OCI-LY1 (cell line): ENCODE measurements around the gene TPCN1.

Source experiments
- H2AFZ ChIP-seq: fragments of 200-600 bp; sonication (generic), shearing (Covaris generic); 2 replicates; pipeline ENCODE4 v1.6.0; 2014; ENCODE audit warnings: antibody characterized with exemption, mild to moderate bottlenecking, low read length
- H3F3A ChIP-seq: fragments of 200-600 bp; sonication (generic), shearing (Covaris generic); 2 replicates; pipeline ENCODE4 v1.6.0; 2014; ENCODE audit warnings: mild to moderate bottlenecking, antibody characterized with exemption, low read length, moderate library complexity; ENCODE audit not compliant: insufficient read depth
- H3K27ac ChIP-seq: fragments of 200-600 bp; sonication (generic); 2 replicates; pipeline ENCODE4 v1.5.1; 2014; ENCODE audit warnings: low read length, mixed run types, mild to moderate bottlenecking, low read depth; ENCODE audit not compliant: poor library complexity, severe bottlenecking
- H3K27me3 ChIP-seq: fragments of 200-600 bp; sonication (generic); 2 replicates; pipeline ENCODE4 v1.6.0; 2014; ENCODE audit warnings: antibody characterized with exemption, mild to moderate bottlenecking, low read length, moderate library complexity; ENCODE audit not compliant: insufficient read depth
- H3K36me3 ChIP-seq: fragments of 200-600 bp; sonication (generic); 2 replicates; pipeline ENCODE4 v1.6.1; 2014; ENCODE audit warnings: mild to moderate bottlenecking, antibody characterized with exemption, low read length, moderate library complexity, mixed read lengths; ENCODE audit not compliant: insufficient read depth
- H3K4me1 ChIP-seq: fragments of 200-600 bp; sonication (generic); 2 replicates; pipeline ENCODE4 v1.5.1; 2014; ENCODE audit warnings: mild to moderate bottlenecking, low read length, moderate library complexity; ENCODE audit not compliant: insufficient read depth, severe bottlenecking
- H3K4me2 ChIP-seq: fragments of 200-600 bp; sonication (generic), shearing (Covaris generic); 2 replicates; pipeline ENCODE4 v1.6.1; 2014; ENCODE audit warnings: low read length
- H3K4me3 ChIP-seq: fragments of 200-600 bp; sonication (generic); 2 replicates; pipeline ENCODE4 v1.5.1; 2014; ENCODE audit warnings: low read length, low read depth, mild to moderate bottlenecking, mixed read lengths; ENCODE audit not compliant: poor library complexity, severe bottlenecking
- H3K79me2 ChIP-seq: fragments of 200-600 bp; shearing (Covaris generic); 2 replicates; pipeline ENCODE4 v1.6.1; 2016; ENCODE audit warnings: mixed run types, low read length, mixed read lengths; ENCODE audit not compliant: insufficient read depth
- H3K9ac ChIP-seq: fragments of 200-600 bp; sonication (generic), shearing (Covaris generic); 2 replicates; pipeline ENCODE4 v1.6.1; 2014; ENCODE audit warnings: mild to moderate bottlenecking, low read length, mixed read lengths
- H3K9me2 ChIP-seq: fragments of 200-600 bp; sonication (generic), shearing (Covaris generic); 2 replicates; pipeline ENCODE4 v1.6.1; 2014; ENCODE audit warnings: low read depth, mild to moderate bottlenecking, low read length, mixed read lengths
- H3K9me3 ChIP-seq: fragments of 200-600 bp; shearing (Covaris generic); 2 replicates; pipeline ENCODE4 v1.6.1; 2014; ENCODE audit warnings: low read length, mixed read lengths
- H4K20me1 ChIP-seq: fragments of 200-600 bp; sonication (generic), shearing (Covaris generic); 2 replicates; pipeline ENCODE4 v1.6.0; 2016; ENCODE audit warnings: mild to moderate bottlenecking, low read length; ENCODE audit not compliant: insufficient read depth
- CTCF ChIP-seq: fragments of 200-600 bp; sonication (generic), shearing (Covaris generic); IDR thresholded peaks from 2 replicates; pipeline ENCODE4 v1.5.1; 2017; ENCODE audit warnings: mild to moderate bottlenecking, antibody characterized with exemption, low read length, moderate library complexity, mixed read lengths
- EZH2 ChIP-seq: fragments of 200-600 bp; sonication (generic), shearing (Covaris generic); IDR thresholded peaks from 2 replicates; pipeline ENCODE4 v1.8.0; 2017; ENCODE audit warnings: borderline replicate concordance, mixed run types, mild to moderate bottlenecking, antibody characterized with exemption, low read length, moderate library complexity, mixed read lengths

TPCN1 gene

GRCh38 chr12:113334786-113335539, 113.7 kb downstream of the TPCN1 start, which contains the start of gene SLC8B1:
Gene SLC8B1, minus strand, starts transcription at chr12:113335109. Its CDS starts 2,231 bp downstream, at chr12:113332878.
- Histone ChIP-seq H3K9ac (peak within 1 kb of the TSS; percentile 84), H3K4me3 (peak within 1 kb of the TSS; percentile 89), H4K20me1 (no peaks in the 10 kb centered on the region), H3K27ac (peak within 1 kb of the TSS; percentile 54), H3K27me3 (no peaks in the 10 kb centered on the region), H2AFZ (no peak within 1 kb of the TSS), H3K9me2 (no peaks in the 10 kb centered on the region), H3K36me3 (peaks cover 15% of the 10 kb centered on the region; the same call in 1 of the 2 replicates), H3K4me2 (peak within 1 kb of the TSS; percentile 92), H3K4me1 (peaks cover 29% of the 10 kb centered on the region), H3K9me3 (no peaks in the 10 kb centered on the region), H3K79me2 (no peaks in the 10 kb centered on the region), H3F3A (no peaks in the 10 kb centered on the region)
- TF ChIP-seq CTCF = no peak
- no peak for TF ChIP-seq EZH2

DNA sequence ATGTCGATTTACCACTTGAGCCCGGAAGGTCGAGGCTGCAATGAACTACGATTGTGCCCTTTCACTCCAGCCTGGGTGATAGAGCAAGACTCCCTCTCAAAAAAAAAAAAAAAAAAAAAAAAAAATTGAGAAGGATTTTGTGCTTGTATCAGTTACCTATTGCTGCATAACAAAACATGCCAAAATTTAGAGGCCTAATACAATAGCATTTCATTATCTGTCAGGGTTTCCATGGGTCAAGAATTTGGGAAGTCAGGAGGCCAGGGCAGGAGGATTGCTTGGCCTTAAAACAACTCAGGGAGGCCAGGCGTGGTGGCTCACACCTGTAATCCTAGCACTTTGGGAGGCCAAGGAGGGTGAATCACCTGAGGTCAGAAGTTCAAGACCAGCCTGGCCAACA, 118.3 kb downstream of the TPCN1 start:
- Histone ChIP-seq H3K27ac (no peak overlapping the region), H4K20me1 (no peaks in the 10 kb centered on the region), H3K4me3 (no peak overlapping the region), H3K36me3 (no peaks in the 10 kb centered on the region), H3K4me1 (peaks cover 4% of the 10 kb centered on the region), H3K4me2 (no peak overlapping the region), H3K27me3 (no peaks in the 10 kb centered on the region), H3K9me3 (no peaks in the 10 kb centered on the region), H3K9ac (no peak overlapping the region), H3F3A (no peaks in the 10 kb centered on the region), H2AFZ (no peak overlapping the region), H3K9me2 (no peaks in the 10 kb centered on the region), H3K79me2 (no peaks in the 10 kb centered on the region)
- TF ChIP-seq EZH2 = no peak
- no peak for TF ChIP-seq CTCF

DNA sequence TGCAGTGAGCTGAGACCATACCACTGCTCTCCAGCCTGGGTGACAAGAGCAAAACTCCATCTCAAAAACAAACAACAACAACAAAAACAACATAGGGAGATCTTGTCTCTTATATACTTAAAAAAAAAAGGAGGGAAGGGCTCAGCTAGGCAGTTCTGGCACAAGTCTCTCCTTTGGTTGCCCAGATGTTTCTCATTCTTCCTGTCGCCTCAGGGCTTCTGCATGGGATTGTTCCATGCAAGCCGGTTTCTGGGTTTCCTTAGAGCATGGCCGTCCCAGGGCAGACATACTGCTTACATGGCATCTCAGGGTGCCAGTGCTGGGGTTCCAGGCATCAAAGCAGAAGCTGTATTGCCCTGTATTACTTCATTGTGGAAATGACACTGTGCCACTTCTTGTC, 118.8 kb downstream of the TPCN1 start:
- Histone ChIP-seq H2AFZ (no peak overlapping the region), H4K20me1 (no peaks in the 10 kb centered on the region), H3K36me3 (no peaks in the 10 kb centered on the region), H3K9me2 (no peaks in the 10 kb centered on the region), H3K9ac (no peak overlapping the region), H3F3A (no peaks in the 10 kb centered on the region), H3K4me1 (peaks cover 4% of the 10 kb centered on the region), H3K27me3 (no peaks in the 10 kb centered on the region), H3K9me3 (no peaks in the 10 kb centered on the region), H3K27ac (no peak overlapping the region), H3K4me3 (no peak overlapping the region), H3K4me2 (no peak overlapping the region), H3K79me2 (no peaks in the 10 kb centered on the region)
- no peak for TF ChIP-seq CTCF
- TF ChIP-seq EZH2 = no peak
